DMS153 (cell line): ENCODE measurements around the gene MXRA7.
"Not testable (repeated sequence)": the region's sequence is repeated elsewhere in the genome, so short reads cannot be mapped to it uniquely, and the experiment has no call there.

Experiments
- DNase-seq: peaks from one replicate; lab custom pipeline; 2025; lab: John Stamatoyannopoulos, UW

Gene MXRA7

DNA sequence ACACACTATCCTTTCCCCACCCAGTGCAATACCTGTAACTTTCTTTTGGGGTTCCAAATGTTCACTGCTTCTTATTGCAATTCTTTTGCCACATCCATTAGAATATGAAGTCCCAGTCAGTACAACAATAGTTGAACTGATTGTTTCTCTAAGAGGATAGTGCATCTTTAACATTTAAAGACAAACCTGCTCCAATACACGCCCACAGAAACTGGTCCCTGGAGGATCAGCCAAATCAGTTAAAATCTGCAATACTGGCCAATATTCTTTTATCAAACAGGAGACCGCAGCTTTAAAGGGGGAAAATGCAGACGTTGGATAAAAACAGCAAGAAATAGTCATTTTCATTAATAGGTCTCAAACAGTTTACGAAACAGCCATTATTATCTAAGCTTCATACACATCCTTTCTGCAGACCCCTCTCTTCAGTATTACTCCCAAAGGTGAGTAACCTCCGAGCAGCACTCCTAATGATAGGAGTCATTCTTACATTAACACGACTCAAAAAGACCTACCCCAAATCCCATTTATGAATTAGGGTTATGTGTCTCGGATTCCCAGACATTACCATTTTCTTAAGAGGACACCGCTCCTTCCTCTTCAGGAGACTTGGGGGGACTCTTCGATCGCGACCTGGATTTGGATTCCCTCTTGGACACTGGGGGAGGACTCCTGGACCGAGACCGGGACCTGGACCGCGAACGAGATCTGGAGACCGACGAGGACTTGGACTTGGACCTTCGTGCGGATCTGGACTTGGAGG is 25.0 kb upstream of the MXRA7 start:
- no peak for DNase-seq

DNA sequence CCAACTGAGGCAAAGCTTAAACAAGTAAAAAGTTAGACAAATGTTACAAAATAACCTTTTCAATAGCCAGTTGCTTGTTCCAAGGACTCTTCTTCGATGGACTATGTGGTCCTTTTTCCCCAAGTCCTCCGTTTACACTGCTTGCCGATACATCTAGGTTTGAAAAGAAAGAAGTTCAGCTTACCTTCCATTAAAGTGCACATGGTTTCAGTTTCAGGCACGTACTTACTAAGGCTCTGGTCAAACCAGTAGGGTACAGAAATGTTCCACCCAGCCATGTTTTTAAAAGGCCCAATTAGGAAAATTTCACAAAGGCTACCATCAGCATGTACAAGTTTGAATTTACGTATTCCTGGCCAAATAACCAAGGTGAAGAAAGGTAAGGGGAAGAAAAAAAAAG is 24.2 kb upstream of the MXRA7 start:
- DNase-seq: no peak

DNA sequence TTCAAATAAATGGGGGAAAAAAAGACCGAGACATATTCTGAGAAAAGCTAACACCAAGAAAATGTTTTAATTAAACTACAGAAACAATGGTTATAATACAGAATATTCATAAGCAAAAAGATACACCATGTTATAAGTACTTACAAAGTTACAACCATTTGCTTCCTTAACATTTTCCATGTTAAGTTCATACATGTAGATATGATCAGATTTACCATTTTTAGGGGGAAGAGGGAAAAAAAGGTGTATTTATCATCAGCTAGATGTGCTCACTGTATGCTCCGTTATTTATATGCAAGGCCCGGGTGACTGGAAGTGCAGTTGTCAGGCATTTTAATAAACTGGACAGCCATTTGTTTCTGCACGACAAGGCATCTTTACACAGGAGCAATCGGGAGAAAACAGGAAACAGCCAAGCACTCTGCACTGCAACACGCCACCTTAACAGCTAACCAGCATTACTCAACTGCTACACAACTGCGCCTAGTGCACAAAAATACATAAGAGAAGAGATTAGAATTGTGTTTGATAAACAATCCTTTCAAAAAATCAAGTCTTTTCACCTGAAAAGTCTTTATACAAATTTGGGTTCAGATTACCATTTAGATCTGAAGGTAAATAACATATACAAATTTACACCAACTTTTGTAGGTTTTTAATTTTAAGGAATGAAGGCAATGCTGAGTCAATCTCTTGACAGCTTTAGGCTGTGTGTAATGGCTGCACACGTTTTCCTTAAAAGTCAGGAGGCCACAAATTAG is 23.5 kb upstream of the MXRA7 start:
- no peak for DNase-seq

DNA sequence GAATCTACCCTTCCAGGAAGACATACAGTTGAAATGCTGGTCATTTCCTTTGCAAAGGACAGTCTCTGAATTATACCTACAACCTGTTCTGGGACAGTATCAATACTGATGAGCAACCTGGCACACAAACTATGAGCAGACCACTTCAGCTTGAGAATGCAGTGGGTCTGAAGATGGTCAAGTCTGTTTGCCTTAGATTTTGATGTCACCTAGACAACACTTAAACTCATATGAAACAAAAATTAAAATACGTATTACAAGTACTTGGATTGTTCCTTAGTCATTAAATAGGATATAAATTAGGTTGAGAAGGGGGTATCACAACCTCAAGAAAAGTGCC is 22.8 kb upstream of the MXRA7 start:
- DNase-seq: no peak

DNA sequence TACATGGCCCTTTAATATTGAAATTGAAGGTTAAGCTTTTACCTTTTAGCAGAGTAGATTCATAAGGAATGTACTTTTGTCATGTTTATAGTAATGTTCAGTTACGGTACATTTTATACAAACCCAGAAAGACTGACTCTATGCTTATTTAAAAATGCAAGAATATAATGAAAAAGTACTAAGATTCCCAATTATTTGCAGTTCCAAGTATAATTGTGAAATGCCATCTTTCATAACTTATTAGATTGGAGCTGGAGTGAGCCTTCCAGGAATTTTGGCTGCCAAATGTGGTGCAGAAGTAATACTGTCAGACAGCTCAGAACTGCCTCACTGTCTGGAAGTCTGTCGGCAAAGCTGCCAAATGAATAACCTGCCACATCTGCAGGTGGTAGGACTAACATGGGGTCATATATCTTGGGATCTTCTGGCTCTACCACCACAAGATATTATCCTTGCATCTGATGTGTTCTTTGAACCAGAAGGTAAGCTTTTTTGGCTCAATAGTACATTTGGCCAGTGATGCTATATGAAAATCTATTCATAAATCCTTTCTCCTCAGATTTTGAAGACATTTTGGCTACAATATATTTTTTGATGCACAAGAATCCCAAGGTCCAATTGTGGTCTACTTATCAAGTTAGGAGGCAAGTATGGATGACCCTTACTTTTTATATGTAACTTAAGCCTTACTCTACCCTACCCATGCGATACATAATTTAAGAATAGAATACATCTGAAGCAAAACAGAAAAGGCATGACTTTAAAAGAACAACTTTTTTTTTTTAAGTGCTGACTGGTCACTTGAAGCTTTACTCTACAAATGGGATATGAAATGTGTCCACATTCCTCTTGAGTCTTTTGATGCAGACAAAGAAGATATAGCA is 22.2 kb upstream of the MXRA7 start:
- DNase-seq: no peak

DNA sequence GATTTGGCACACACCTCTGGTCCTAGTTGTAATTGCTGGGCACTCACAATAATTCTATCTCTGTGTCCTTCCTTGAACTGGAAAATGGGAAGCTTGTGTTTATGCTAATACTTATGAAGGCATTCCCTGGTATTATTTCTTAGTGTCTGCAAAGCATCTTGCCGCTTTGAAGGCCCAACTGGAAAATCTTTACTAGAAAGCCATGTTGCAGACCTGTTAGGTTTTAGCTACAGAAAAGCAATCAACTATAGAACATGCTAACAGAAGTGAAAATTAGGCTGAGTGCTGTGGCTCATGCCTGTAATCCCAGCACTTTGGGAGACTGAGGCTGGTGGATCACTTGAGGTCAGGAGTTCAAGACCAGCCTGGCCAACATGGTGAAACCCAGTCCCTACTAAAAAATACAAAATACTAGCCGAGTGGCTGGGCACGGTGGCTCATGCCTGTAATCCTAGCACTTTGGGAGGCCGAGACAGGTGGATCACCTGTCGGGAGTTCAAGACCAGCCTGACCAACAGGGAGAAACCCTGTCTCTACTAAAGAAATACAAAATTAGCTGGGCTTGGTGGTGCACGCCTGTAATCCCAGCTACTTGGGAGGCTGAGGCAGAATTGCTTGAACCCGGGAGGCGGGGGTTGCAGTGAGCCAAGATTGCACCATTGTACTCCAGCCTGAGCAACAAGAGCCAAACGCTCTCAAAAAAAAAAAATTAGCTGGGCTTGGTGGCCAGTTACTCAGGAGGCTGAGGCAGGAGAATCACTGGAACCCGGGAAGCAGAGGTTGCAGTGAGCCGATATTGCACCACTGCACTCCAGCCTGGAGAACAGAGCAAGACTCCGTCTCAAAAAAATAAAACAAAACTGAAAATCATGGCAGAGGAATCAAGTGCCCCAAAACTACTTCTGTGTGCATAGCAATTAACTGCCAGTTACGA is 21.3 kb upstream of the MXRA7 start:
- DNase-seq: not testable (repeated sequence)

DNA sequence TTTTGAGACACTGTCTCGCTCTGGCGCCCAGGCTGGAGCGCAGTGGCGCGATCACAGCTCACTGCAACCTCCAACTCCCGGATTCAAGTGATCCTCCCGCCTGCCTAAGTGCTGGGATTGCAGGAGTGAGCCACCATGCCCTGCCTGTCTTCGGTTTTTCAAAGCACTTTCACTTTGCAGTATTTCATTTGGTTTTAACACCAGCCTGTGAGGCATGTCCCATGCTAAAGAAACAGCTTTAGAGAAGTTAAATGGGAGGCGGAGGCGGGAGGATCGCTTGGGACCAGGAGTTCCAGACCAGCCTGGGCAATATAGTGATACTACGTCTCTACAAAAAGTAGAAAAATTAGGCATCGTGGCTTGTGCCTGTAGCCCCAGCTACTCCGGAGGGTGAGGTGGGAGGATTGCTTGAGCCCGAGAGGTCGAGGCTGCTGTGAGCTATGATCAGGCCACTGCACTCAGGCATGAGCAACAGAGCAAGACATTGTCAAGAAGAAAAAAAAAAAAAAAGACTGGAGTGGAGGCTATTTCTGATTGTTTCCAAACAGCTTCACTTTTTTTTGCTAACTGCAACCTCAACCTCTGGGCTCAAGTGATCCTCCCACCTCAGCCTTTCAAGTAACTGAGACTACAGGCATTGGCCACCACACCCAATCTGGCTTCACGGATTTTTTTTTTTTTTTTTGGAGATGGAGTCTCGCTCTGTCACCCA is 17.1 kb upstream of the MXRA7 start:
- DNase-seq: no peak

DNA sequence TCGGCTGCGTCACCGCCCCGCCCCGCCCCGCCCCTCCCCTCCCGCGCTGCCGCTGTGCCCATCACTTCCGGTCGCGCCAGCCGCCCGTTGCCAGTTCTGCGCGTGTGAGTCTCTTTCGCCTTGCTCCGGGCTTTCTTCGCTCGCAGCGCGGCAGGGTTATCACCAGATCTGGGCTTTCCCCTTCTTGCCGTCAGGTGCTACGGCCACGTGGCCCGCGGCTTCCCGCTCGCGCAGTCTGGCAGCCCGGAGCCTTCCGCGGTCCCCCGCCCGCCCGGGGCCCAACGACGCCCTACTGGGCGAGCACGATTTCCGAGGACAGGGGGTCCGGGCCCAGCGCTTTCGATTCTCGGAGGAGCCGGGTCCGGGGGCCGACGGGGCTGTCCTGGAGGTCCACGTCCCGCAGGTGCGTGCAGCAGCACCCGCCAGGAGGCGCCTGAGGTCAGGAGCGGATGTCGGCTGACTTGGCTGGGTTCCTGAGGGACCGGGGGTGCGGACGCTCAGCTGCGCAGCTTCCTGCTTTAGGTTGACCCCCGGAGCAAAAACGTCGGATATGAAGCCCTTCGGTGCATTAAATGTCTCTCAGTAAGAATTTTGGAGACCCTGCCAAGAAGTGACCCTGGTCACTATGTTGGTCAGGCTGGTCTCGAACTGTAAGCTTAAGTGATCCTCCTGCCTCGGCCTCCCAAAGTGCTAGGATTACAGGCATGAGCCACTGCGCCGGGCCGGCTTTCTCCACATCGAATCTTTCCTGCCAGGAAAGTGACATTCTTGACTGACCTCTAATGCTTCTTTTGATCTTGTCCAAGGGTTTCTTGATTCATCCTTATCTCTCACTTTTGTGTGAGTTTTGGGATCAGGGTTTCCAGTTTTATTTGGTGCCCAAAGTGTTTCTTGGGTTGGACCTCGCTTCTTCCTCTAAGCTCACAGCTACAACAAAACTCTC is 16.3 kb upstream of the MXRA7 start, which contains the start of gene METTL23:
METTL23 (plus strand) TSS at position 64 of the 943 bp plus-strand sequence. CDS start 2,872 bp downstream, outside the sequence.
- DNase-seq: no peak

DNA sequence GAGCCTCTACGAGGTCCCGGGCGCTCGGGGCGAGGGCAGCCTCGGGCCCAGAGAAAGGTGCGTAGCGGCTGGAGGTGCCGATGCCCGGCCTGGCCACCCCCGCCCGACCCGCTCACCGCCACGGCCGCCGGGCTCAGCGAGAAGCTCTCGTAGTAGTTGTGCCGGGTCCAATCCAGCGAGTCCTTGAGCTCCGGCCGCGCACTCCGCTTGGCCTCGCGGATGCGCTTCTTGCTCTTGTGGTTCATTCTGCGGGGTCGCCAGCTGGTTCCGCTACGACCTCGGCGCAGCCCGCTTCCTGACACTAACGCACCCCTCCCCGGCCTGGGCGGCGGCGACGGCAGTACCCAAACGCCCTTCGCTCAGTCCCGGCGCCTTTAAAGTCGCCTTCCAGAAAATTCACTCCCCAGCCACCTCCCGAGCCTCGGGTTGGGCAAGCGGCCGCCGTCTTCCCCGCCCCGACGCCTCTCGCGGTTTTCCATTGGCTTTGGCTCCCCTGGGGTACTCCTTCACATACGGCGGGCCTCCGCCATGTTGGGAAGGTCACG is 15.5 kb upstream of the MXRA7 start, which contains the start of gene JMJD6:
JMJD6 (minus strand) TSS at position 376 of the 545 bp plus-strand sequence; CDS start at position 245, 131 bp downstream.
- DNase-seq: peak; percentile 97

DNA sequence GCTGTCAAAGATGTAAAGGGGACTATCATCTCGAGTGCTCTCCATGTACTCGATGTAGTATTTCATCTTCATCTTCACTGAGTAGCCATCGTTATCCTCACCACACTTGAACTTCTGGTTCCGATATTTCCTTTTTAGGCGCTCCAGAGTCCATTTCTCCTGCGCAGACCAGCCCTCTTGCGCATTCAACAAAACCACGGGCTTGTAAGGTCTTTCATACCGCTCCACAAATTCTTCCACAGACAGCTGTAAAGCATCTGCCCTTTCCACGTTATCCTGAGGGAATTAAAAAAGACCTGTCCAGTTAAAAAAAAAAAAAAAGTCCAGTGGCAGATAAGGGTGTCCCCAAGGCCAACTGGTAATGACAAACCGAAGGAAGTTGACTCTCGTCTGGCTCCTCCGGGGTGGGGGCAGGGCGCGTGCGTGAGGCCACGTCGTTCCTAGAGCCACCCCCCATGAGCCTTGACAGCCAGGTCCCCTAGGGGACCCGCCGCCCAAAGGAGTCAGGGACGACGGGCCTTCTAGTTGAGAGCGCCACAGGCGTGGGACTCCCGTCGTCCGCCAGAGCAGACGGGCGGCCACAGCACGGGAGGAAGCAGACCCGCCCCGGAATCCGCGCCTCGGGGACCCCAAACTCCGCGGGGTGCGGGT is 14.9 kb upstream of the MXRA7 start:
- no peak for DNase-seq

DNA sequence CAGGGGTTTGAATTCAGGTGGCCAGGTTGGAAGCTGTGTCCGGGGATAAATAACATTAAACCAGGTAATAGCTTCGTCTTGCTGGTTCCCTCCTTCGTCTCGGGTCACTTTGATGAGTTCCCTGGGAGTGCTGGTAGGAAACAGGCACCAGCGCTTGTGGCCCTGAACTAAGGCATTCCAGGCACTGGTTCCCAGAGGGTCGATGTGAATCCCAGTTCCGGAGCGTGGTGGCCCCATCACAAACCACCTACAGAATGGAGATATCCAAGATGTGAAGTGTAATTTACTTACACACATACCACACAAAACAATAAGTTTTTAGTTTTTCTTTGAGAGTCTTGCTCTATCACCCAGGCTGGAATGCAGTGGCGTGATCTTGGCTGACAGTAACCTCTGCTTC is 13.0 kb upstream of the MXRA7 start:
- DNase-seq: no peak

DNA sequence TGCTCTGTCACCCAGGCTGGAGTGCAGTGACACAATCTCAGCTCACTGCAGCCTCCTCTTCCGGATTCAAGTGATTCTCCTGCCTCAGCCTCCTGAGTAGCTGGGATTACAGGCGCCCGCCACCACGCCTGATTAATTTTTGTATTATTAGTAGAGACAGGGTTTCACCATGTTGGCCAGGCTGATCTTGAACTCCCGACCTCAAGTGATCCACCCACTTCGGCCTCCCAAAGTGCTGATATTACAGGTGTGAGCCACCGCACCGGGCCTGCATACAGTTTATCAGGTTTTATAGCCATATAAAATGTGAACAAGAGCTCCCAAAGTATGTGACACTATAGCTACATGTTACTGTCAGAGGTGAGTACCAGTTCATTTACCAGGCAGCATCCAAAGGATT is 12.2 kb upstream of the MXRA7 start:
- DNase-seq: not testable (repeated sequence)

DNA sequence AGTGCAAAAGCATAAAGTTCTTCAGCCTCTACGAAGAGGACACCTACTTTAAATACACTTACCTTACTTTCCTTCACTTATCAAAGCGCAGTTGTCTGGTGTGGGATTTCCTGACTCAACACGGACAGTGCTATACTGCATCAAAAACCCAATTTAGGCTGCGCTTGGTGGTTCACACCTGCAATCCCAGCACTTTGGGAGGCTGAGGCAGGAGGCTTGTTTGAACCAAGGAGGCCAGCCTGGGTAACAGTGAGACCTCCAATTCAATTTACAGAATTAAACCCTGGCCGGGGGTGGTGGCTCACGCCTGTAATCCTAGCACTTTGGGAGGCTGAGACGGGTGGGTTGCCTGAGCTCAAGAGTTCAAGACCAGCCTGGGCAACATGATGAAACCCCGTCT is 11.5 kb upstream of the MXRA7 start:
- DNase-seq: no peak

DNA sequence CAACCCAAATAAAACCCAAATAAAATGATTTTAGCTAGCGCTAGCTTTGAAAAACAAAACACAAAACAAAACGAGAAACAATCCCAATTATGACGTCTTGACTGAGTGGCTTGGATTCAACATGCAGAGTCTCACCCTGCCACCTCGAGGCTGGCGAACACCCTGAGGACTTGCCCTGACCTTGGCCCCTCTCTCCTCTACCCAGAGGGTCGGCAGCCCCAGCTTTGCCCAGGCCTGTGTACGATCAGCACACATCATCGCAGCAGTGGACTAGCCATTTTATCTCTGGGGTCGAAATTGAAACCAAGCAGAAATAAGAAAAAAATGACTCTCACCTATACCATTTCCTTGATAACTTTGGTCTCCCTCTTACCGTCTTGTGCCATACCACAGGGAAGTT is 10.7 kb upstream of the MXRA7 start:
- no peak for DNase-seq

DNA sequence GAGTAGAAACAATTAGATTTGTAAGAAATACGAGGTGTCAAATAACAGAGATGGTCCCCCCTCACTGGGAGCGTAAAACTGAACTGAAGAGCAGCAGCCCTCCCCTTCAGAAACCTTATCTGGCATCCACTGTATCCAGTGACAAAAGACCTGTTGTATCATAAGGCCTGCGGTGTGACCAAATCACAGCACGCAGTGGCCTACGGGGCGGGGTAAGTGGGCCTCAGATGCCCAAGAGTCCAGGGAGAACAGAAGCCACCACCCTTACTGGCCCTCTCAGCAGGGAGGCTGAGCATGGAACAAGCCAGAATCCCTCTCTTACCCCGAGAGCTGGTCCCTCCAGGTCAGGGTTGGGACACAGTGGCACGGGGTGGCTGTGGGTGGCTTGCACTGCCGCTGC is 10.2 kb upstream of the MXRA7 start:
- DNase-seq: no peak

DNA sequence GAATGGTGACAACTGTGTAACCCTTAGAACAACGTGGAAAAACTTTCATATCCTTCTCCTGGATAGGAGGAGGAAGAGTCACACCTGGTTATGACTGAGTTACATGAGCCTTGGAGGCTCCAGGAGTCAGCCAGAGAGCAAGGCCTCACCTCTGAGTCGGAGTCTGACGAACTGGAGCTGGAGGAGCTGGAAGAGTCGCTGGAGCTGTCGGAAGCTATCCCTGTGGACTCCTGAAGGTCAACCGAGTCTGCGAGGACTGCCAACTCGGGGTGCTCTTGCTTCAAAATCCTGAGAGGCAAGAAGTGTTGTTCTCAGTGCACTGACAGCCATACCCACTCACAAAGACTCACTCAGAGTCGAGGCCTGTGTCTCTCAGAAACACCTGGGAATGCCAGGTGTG is 9.4 kb upstream of the MXRA7 start:
- DNase-seq: no peak

DNA sequence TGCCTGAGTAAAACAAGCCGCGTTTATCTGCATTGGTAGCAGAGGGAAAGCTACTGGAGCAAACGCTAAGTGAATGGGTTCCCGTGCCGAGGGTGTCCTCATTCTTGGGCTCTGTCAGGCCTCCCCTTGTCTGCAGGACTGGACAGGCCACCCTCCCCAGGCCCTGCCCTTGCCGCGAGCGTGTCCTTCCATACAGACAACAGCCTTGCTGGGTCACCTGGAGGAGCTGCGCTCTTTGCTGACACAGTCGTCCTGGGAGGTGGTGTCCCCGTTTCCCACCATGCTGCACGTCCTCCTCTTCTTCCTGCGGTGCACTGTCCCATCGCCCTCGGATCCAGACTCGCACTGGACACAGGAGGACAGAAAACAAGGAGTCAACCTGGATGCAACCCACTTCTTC is 7.8 kb upstream of the MXRA7 start:
- no peak for DNase-seq

DNA sequence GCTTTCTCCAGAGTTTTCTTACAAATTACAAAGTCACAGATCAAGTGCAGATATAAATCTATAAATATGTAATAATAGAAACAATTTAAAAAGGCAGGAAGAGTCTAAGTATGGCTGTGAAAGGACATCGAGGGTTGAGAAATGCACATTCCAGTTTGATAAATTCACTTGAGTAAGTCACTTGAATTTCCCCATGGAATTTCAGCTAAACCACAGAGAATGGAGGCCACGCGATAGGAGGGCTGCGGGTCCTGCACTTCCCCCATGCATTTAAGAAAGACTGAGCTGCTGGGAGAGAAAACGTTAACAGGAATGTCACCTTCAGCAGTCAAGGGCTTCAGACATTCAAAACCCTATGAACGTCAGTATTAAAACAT is 6.1 kb upstream of the MXRA7 start:
- DNase-seq: no peak
